ENCODE data around the gene C10orf71.

DNA sequence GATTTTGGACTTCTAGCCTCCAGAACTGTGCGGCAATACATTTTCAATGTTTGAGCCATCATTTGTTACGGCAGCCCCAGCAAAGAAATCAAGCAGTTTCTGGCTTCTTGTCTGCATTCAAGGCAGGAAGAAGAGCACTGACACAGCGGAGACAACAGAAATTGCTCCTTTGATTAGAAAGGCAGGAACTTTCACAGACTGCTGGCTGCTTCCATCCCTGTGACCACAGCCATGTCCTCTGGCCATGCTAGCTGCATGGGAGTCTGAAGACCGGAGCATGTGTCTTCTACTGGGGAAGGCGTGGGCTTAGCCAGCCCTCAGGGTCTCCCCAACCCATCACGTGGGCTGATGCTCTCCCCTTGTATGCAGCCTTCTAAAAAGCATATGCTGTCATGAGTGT, 19.1 kb downstream of the C10orf71 start:
- TF ChIP-seq, protein P1, sequence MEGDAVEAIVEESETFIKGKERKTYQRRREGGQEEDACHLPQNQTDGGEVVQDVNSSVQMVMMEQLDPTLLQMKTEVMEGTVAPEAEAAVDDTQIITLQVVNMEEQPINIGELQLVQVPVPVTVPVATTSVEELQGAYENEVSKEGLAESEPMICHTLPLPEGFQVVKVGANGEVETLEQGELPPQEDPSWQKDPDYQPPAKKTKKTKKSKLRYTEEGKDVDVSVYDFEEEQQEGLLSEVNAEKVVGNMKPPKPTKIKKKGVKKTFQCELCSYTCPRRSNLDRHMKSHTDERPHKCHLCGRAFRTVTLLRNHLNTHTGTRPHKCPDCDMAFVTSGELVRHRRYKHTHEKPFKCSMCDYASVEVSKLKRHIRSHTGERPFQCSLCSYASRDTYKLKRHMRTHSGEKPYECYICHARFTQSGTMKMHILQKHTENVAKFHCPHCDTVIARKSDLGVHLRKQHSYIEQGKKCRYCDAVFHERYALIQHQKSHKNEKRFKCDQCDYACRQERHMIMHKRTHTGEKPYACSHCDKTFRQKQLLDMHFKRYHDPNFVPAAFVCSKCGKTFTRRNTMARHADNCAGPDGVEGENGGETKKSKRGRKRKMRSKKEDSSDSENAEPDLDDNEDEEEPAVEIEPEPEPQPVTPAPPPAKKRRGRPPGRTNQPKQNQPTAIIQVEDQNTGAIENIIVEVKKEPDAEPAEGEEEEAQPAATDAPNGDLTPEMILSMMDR (IDR thresholded peaks at IDR 0.05; ENCODE audit: low read length): no peak
- TF ChIP-seq EZH2 (IDR thresholded peaks at IDR 0.05; ENCODE audit: borderline replicate concordance, low read length): no peak

Measured in OCI-LY1 (cell line).